ENCODE data around the gene PHOSPHO2. TPM values are rescaled to one million over a fixed set of nuclear protein-coding genes. Genes with fewer than 3 reads are reported as not detected.

PHOSPHO2 gene
- total RNA-seq, 2 donors from 2014 or later, result 1.4 to 3.4 TPM

GRCh38 chr2:169705927-169706326 lies 11.7 kb downstream of the PHOSPHO2 start:
- ATAC-seq, result no peak
- DNase-seq (ENCODE audit: low spot score in 2 of 2), result no peak
- Mint-ChIP-seq H3K9me3 (no peaks in the 10 kb centered on the region), H3K27ac (no peak overlapping the region), H3K36me3 (no peaks in the 10 kb centered on the region)

DNA sequence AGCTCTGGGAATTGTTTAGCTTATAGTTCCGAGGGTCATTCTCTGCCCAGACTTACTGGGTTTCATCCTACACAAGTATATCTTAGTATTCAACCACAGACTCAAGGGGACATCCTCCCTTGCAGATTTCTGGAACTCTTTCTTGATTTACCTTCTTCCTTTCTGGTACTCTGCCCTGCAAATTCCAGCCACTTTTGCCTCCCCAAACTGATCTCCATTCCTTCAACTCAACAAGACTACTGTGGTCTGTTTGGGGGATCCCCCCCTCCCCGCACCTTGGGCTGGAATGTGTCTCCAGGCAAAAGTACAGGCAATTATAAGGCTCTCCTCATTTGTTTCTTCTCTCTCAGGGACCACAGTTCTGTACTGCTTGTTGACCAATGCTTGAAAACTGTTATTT lies 13.4 kb downstream of the PHOSPHO2 start:
- ATAC-seq (no peak), DNase-seq (ENCODE audit: low spot score in 2 of 2) (no peak)
- H3K36me3 Mint-ChIP-seq, result no peaks in the 10 kb centered on the region
- H3K27ac Mint-ChIP-seq, result no peak overlapping the region
- no peaks in the 10 kb centered on the region for H3K9me3 Mint-ChIP-seq

DNA sequence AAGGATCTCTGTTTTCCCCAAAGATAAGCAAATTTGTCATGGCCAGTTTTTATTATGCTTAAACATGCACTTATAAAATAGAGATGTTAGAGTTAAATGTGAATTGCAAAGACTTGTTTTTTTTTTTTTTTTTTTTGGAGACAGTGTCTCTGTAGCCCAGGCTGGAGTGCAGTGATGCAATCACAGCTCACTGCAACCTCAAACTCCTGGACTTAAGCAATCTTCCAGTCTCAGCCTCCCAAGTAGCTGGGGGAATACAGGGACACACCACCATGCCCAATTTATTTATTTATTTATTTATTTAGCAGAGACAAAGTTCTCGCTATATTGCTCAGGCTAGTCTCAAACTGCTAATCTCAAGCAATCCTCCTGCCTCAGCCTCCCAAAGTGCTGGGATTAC lies 15.1 kb downstream of the PHOSPHO2 start:
- H3K27ac Mint-ChIP-seq, result no peak overlapping the region
- DNase-seq (ENCODE audit: low spot score in 2 of 2), result no peak
- H3K36me3 Mint-ChIP-seq, result no peaks in the 10 kb centered on the region
- ATAC-seq, result no peak
- no peaks in the 10 kb centered on the region for H3K9me3 Mint-ChIP-seq

DNA sequence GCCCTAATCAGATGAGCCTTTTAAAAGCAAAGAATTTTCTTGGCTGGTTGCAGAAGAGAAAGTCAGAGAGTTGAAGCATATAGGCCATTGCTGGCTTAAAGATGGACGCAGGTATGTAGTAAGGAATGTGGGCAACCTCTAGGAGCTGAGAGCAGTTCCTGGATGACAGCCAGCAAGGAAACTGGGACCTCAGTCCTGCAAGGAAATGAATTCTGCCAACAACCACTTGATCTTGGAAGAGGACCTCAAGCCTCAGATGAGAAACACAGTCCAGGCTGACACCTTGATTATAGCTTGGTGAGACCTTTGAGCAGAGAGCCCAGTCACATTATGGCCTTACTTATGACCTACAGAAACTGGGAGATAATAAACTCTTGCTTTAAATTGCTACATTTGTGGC lies 15.7 kb downstream of the PHOSPHO2 start:
- DNase-seq (ENCODE audit: low spot score in 2 of 2) (no peak), ATAC-seq (no peak)
- H3K9me3 Mint-ChIP-seq, result no peaks in the 10 kb centered on the region
- no peaks in the 10 kb centered on the region for H3K36me3 Mint-ChIP-seq
- no peak overlapping the region for H3K27ac Mint-ChIP-seq

GRCh38 chr2:169711751-169712509 lies 17.7 kb downstream of the PHOSPHO2 start:
- no peak for DNase-seq (ENCODE audit: low spot score in 2 of 2)
- Mint-ChIP-seq H3K36me3 (no peaks in the 10 kb centered on the region), H3K9me3 (no peaks in the 10 kb centered on the region), H3K27ac (peak overlapping the region; percentile 50 to 71)
- ATAC-seq, result no peak

DNA sequence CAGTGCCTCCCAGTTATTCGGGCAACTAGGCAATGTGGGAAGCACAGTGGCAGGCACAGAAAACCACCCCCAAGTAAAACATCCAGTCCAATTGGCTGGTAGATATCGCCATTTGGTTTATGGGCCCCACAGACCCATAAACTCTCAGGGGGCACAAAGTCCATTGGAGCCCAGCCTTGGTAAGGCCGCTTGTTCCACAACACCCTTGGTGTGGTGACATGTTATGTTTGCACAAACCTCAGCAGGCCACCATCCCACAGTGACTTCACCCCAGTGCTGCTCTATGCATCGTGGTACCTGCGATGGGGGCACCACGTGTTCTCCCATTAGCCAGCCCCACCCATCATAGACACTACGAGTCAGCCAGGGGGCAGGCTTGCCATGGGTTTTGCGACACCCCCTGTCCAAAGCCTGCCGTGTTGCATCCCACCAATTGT lies 18.5 kb downstream of the PHOSPHO2 start:
- H3K9me3 Mint-ChIP-seq, result no peaks in the 10 kb centered on the region
- H3K27ac Mint-ChIP-seq, result no peak overlapping the region
- DNase-seq (ENCODE audit: low spot score in 2 of 2), result no peak
- H3K36me3 Mint-ChIP-seq, result no peaks in the 10 kb centered on the region
- no peak for ATAC-seq

- DNase-seq (ENCODE audit: low spot score in 2 of 2) (no peak), ATAC-seq (no peak)
- Mint-ChIP-seq H3K9me3 (no peaks in the 10 kb centered on the region), H3K36me3 (no peaks in the 10 kb centered on the region), H3K27ac (no peak overlapping the region)
Observed at GRCh38 chr2:169713331-169713730, 19.1 kb downstream of the PHOSPHO2 start.

- Mint-ChIP-seq H3K36me3 (no peaks in the 10 kb centered on the region), H3K27ac (no peak overlapping the region), H3K9me3 (no peaks in the 10 kb centered on the region)
- ATAC-seq (no peak), DNase-seq (ENCODE audit: low spot score in 2 of 2) (no peak)
Observed at GRCh38 chr2:169714699-169715098, 20.4 kb downstream of the PHOSPHO2 start.

GRCh38 chr2:169715379-169716237 lies 21.3 kb downstream of the PHOSPHO2 start:
- ATAC-seq (no peak), DNase-seq (ENCODE audit: low spot score in 2 of 2) (no peak)
- Mint-ChIP-seq H3K27ac (no peak overlapping the region), H3K36me3 (no peaks in the 10 kb centered on the region), H3K9me3 (no peaks in the 10 kb centered on the region)

- no peak for DNase-seq (ENCODE audit: low spot score in 2 of 2)
- Mint-ChIP-seq H3K9me3 (no peaks in the 10 kb centered on the region), H3K36me3 (no peaks in the 10 kb centered on the region), H3K27ac (no peak overlapping the region)
- ATAC-seq, result no peak
Observed at GRCh38 chr2:169716238-169716886, 22.1 kb downstream of the PHOSPHO2 start.

DNA sequence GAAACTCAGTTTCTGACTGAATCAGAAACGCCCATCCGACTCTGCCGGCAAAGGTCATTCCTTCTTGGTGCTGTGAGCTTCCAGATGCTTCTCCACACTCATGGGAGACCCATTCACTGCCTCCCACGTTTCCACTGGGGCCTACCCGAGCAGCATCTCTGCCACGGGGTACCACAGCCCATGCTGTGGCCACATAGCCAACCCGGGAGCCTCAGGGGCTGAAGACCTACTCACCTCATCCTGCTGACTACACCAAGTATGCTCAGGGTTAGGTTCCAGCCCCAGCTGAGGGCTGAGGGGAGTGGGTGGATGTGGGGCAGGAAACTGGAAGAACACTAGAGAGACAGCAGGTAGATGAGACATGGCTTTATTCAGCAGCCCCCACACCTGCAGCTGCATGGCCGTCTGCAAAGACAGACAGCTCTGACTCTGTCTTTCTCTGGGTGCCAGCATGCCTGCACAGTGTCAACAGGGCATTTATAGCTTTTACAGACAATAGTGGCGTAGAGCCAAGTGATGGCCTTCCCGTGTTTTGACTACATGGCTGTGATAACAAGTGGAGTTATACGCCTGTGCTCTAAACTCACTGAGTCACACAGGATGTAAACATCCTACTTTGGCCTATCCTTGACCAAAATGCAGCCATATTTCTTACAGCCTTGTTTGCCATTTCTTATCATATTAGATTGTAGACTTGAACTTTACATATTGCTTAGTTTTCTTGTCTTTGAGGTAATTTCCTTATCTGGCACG lies 22.8 kb downstream of the PHOSPHO2 start:
- no peak for ATAC-seq
- DNase-seq (ENCODE audit: low spot score in 2 of 2), result no peak
- Mint-ChIP-seq H3K9me3 (no peaks in the 10 kb centered on the region), H3K27ac (peak overlapping the region; percentile 24 to 39), H3K36me3 (no peaks in the 10 kb centered on the region)

- Mint-ChIP-seq H3K27ac (peak overlapping the region in 1 of 2 donors; percentile 39), H3K36me3 (no peaks in the 10 kb centered on the region), H3K9me3 (no peaks in the 10 kb centered on the region)
- no peak for DNase-seq (ENCODE audit: low spot score in 2 of 2)
- no peak for ATAC-seq
Observed at GRCh38 chr2:169717691-169718063, 23.4 kb downstream of the PHOSPHO2 start.

- H3K36me3 Mint-ChIP-seq, result no peaks in the 10 kb centered on the region
Observed at GRCh38 chr2:169718930-169719504, 24.7 kb downstream of the PHOSPHO2 start.

DNA sequence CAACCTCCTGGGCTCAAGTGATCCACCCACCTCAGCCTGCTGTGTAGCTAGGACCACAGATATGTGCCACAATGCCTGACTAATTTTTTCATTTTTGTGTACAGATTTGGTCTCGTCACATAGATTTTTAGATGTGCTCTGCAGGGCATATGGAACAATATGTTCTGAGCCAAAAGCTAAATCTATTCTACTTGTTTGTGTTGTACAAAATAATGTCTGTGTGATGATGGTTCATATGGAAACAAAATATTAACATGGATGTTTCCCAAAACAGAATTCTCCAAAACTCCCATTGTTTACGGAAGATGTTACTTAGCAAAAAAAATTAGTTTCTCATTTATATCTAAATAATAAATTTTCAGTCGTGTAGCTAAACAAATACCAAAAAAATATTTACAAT lies 26.7 kb downstream of the PHOSPHO2 start:
- DNase-seq (ENCODE audit: low spot score in 2 of 2), result no peak
- ATAC-seq, result no peak
- Mint-ChIP-seq H3K36me3 (no peaks in the 10 kb centered on the region), H3K9me3 (no peaks in the 10 kb centered on the region), H3K27ac (no peak overlapping the region)

More at GRCh38 chr2:169718930-169719504, 24.7 kb downstream of the PHOSPHO2 start:
- ATAC-seq (no peak), DNase-seq (ENCODE audit: low spot score in 2 of 2) (no peak)
- no peak overlapping the region for H3K27ac Mint-ChIP-seq
- no peaks in the 10 kb centered on the region for H3K9me3 Mint-ChIP-seq

GRCh38 chr2:169727065-169727464 lies 32.8 kb downstream of the PHOSPHO2 start:
- no peak overlapping the region for H3K27ac Mint-ChIP-seq
- H3K9me3 Mint-ChIP-seq, result no peaks in the 10 kb centered on the region
- ATAC-seq (no peak), DNase-seq (ENCODE audit: low spot score in 2 of 2) (no peak)
- no peaks in the 10 kb centered on the region for H3K36me3 Mint-ChIP-seq

DNA sequence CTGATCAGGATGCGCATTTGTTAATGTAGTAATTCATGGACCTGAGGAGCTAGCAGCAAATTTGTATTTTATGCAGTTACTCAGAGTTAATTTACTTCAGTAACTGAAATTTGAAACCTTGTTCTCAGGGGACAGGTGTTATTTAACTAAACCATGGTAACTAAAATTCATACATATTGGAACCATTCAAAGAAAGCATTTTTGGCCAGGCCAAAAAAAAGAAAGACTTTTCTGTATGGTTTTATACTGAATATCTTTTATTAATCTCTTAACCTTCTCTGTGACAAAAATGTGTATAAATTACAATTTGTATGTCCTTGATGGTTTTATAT lies 35.0 kb downstream of the PHOSPHO2 start:
- ATAC-seq (no peak), DNase-seq (ENCODE audit: low spot score in 2 of 2) (no peak)
- H3K36me3 Mint-ChIP-seq, result peaks cover 0 to 5% of the 10 kb centered on the region in 2 donors
- no peak overlapping the region for H3K27ac Mint-ChIP-seq
- no peaks in the 10 kb centered on the region for H3K9me3 Mint-ChIP-seq

Measured in activated naive CD4-positive, alpha-beta T cell treated with anti-CD3 and anti-CD28 coated beads, Interleukin-2, amount 50 U/mL, for 72 hours (primary cell).